GM12875 (cell line): ENCODE results near the gene DSCAML1.

Source experiments
- H3K4me3 ChIP-seq: one replicate; pipeline ENCODE4 v1.5.1; 2011; ENCODE audit warnings: low read depth, low read length, control low read depth
- CTCF ChIP-seq: IDR thresholded peaks from 2 replicates; pipeline ENCODE4 v1.5.1; 2011; ENCODE audit warnings: low read depth, mild to moderate bottlenecking, control low read depth, inconsistent platforms, low read length, moderate library complexity, borderline replicate concordance; ENCODE audit not compliant: insufficient read depth

The DSCAML1 gene

DNA sequence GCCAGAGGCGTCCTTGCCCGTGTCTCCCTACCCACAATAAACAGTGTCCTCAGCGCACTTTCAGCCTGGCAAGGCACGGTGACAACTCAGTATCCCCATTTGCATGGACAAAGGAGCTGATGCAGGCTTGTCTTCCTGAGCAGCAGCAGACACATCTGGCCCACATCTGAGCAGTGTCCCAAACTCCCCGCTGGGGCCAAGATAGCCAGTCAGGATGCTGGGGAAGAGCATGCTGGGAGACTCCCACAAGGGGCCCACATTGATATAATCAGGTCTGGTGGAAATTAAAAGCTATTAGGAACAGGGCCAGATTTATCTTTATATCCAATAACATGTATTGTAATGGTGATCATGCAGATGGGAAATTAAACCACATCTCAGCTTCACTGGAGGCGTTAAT is 24.7 kb downstream of the DSCAML1 start:
- no peak for TF ChIP-seq CTCF
- no peak overlapping the region for H3K4me3 ChIP-seq

DNA sequence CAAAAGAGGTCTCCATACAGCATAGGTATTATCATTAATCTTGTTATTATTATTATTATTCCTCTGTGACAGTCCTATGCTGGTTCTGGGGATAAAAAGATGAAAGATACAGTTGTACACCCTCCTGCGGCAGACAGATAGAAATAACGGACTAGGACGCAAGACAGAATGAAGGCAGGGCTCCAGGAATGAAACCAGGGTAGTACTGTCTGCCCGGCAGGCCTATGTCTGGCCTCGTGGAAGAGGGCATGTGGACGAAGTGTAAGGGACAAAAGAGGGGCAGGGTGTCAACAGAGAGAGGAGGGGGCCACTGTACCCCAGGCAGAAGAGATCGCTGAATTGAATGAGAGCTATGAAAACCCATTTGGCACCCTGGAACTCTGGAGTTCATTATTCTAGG is 25.2 kb downstream of the DSCAML1 start:
- H3K4me3 ChIP-seq, result no peak overlapping the region
- no peak for TF ChIP-seq CTCF

DNA sequence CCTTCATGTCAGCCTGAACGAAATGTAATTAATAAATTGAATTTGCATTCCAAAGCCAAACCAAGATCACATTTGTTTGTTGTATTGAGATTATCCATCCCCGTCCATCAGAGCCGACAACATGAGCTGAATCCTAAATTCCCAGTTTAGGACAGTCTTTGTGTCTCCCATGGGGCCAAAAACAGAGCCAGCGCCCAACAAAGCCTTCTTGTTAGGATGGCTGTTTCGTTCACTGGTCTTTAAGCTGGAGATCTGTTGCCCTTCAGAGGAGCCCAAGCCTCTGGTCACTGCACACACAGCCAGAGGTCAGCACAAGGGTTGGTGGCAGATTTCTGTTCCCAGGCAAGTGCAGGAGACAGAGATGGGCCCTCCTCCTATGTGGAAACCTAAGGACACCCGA is 25.8 kb downstream of the DSCAML1 start:
- no peak for TF ChIP-seq CTCF
- no peak overlapping the region for H3K4me3 ChIP-seq

GRCh38 chr11:117770061-117770460 is 27.0 kb downstream of the DSCAML1 start:
- TF ChIP-seq CTCF, result no peak
- H3K4me3 ChIP-seq, result no peak overlapping the region

DNA sequence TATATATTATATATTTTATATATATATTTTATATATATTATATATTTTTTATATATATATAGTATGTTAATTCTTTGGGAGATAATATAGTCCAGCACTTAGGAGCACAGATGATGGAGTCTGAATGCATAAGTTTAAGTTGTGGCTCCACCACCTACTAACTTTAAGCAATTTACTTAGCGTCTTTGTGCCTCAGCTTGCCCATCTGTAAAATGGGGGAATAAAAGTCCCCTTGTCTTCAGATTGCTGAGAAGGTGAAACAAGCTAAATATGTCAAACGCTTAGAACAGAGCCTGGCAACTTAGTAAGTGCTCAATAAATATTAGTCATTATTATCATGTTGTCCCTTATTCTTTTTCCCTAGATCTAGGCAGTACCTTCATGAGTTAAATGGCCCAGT is 27.5 kb downstream of the DSCAML1 start:
- H3K4me3 ChIP-seq, result no peak overlapping the region
- TF ChIP-seq CTCF, result no peak

- TF ChIP-seq CTCF, result no peak
- H3K4me3 ChIP-seq, result no peak overlapping the region
These were observed 28.5 kb downstream of the DSCAML1 start for GRCh38 chr11:117768506-117768905.

GRCh38 chr11:117767071-117767470 is 29.9 kb downstream of the DSCAML1 start:
- no peak overlapping the region for H3K4me3 ChIP-seq
- no peak for TF ChIP-seq CTCF
